Measurements from ENCODE around the gene SCUBE2. TPM values are rescaled to one million over a fixed set of nuclear protein-coding genes. Genes with fewer than 3 reads are reported as not detected.

Gene SCUBE2
- total RNA-seq (2022; extraction: Qiagen RNA extraction; ENCODE audit: low read depth) = 0.21 to 0.52 TPM (median 0.44 TPM) in 5 replicates

GRCh38 chr11:9091044-9091922, at the start of gene SCUBE2:
TSS of gene SCUBE2 (minus strand) at chr11:9091599. CDS start at chr11:9091528, 71 bp downstream.

DNA sequence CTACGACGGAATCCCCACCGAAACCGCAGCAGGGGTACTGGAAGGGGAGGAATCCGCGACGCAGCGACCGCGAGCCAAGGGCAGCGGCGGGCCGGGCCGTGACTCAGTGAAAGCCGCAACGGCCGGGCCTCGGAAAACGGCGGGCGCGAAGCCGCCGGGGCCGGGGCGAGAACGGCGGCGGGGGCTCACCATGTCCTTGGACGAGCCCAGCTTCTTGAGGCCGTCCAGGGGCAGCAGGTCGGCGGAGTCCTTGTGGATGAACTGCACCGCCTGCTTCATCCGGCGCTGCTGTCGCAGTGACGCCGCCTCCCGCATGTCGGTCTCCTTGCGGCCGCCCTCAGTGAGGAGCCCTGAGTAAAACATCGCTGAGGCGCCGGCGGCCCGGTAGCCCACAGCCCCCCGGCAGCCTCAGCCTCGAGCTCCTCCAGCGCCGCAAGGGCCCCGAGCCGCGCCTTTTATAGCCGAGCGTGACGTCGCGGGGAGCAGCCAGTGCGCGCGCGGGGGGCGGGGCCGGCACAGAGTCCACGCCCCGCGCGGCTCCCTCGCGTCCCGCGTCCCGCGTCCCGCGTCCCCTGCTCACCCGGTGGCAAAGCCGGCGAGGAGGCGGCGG, 87.7 kb downstream of the SCUBE2 start, which contains the start of gene NRIP3:
NRIP3 (minus strand) TSS at position 429 of the 610 bp plus-strand sequence; CDS start at position 363, 66 bp downstream.

Other genes with a start within 250 kb of the SCUBE2 start
- 41.4 to 50.2 TPM (median 44.0 TPM) in 5 replicates for gene AKIP1, start 180.4 kb downstream of the SCUBE2 start, total RNA-seq (2022; extraction: Qiagen RNA extraction; ENCODE audit: low read depth)
- gene C11orf16, start 158.7 kb downstream of the SCUBE2 start, total RNA-seq (2022; extraction: Qiagen RNA extraction; ENCODE audit: low read depth) = not detected in 5 replicates
- not detected in 5 replicates for gene ASCL3, start 148.6 kb downstream of the SCUBE2 start, total RNA-seq (2022; extraction: Qiagen RNA extraction; ENCODE audit: low read depth)
- 32.6 to 48.4 TPM (median 40.1 TPM) in 5 replicates for gene TMEM9B, start 127.2 kb downstream of the SCUBE2 start, total RNA-seq (2022; extraction: Qiagen RNA extraction; ENCODE audit: low read depth)
- gene NRIP3, start 87.6 kb downstream of the SCUBE2 start, total RNA-seq (2022; extraction: Qiagen RNA extraction; ENCODE audit: low read depth) = 1.1 to 1.6 TPM (median 1.3 TPM) in 5 replicates
- 40.9 to 66.4 TPM (median 49.3 TPM) in 5 replicates for gene DENND5A, start 173.8 kb upstream of the SCUBE2 start, total RNA-seq (2022; extraction: Qiagen RNA extraction; ENCODE audit: low read depth)
- 24.8 to 32.3 TPM (median 28.4 TPM) in 5 replicates for gene TMEM41B, start 223.0 kb upstream of the SCUBE2 start, total RNA-seq (2022; extraction: Qiagen RNA extraction; ENCODE audit: low read depth)